K562 (cell line): Measurements from ENCODE around the gene PRR36. TPM values are rescaled to one million over a fixed set of nuclear protein-coding genes. Genes with fewer than 3 reads are reported as not detected.

Experiments
- GABPA ChIP-seq: fragments of 200-800 bp; sonication (Bioruptor generic); conservative IDR thresholded peaks from 2 replicates; pipeline ENCODE4 v1.6.1; 2016; ENCODE audit warnings: low read depth, missing genetic modification characterization, missing compliant biosample characterization
- MYC ChIP-seq, 2 experiments: fragments of 250-450 bp in 1 of 2; sonication (Bioruptor Pico) in 1 of 2; IDR thresholded peaks; 2 replicates each; pipeline versions ENCODE4 v1.5.1 to v1.6.1; 2012 to 2021; ENCODE audit warnings: low read depth in 2 of 2, borderline replicate concordance in 1 of 2, improper control_type of control experiment in 1 of 2, low read length in 1 of 2, mild to moderate bottlenecking in 1 of 2, moderate library complexity in 1 of 2
- NFE2 ChIP-seq: IDR thresholded peaks from 2 replicates; pipeline ENCODE4 v1.6.1; 2014; ENCODE audit warnings: antibody characterized with exemption, low read depth
- POLR2AphosphoS2 ChIP-seq: IDR thresholded peaks from 2 replicates; pipeline ENCODE4 v1.6.1; 2012; ENCODE audit warnings: low read length, improper control_type of control experiment
- RAD51 ChIP-seq: fragments of 450-650 bp; IDR thresholded peaks from 2 replicates; pipeline ENCODE4 v1.7.1; 2016; ENCODE audit warnings: low read depth, mild to moderate bottlenecking, borderline replicate concordance
- SMARCE1 ChIP-seq: fragments of 450-650 bp; IDR thresholded peaks from 2 replicates; pipeline ENCODE4 v1.7.1; 2016; ENCODE audit warnings: mild to moderate bottlenecking
- SP1 ChIP-seq: sonication (generic); formaldehyde crosslinking; IDR thresholded peaks from 2 replicates; pipeline ENCODE4 v1.8.1; 2022; ENCODE audit warnings: mild to moderate bottlenecking, missing genetic modification reagents
- SRSF9 ChIP-seq: fragments of 200-400 bp; formaldehyde crosslinking; IDR thresholded peaks from 2 replicates; pipeline ENCODE4 v1.6.1; 2017; ENCODE audit warnings: low read depth, low read length, borderline replicate concordance
- ZBTB40 ChIP-seq, 2 experiments: fragments of 450-650 bp in 1 of 2; sonication (generic) in 1 of 2; formaldehyde crosslinking in 1 of 2; IDR thresholded peaks; 2 replicates each; pipeline versions ENCODE4 v1.7.1 to v1.9.0; 2016 to 2022; ENCODE audit warnings: inconsistent platforms in 1 of 2, mild to moderate bottlenecking in 1 of 2, missing genetic modification reagents in 1 of 2
- ZKSCAN1 ChIP-seq: fragments of 150-350 bp; IDR thresholded peaks from 2 replicates; pipeline ENCODE4 v1.6.1; 2016; ENCODE audit warnings: low read depth, low read length
- polyA plus RNA-seq, 8 experiments: library from polyadenylated mRNA; depleted of rRNA in 4 of 8; stranded (reverse) in 5 of 8; unstranded in 3 of 8; fragments of >200 nt; fragmentation: Nextera tagmentation in 2 of 8; fragmentation: Illumina TruSeq in 1 of 8; extraction: Ambion mirVana in 2 of 8; extraction: Trizol in 1 of 8; gene quantifications; 2 replicates each; pipeline versions ENCODE4 v1.2.1 to v1.2.3, GENCODE V29; 2011 to 2014; ENCODE audit warnings: inconsistent platforms in 1 of 8, missing spikeins in 1 of 8
- total RNA-seq, 7 experiments: library from RNA; depleted of rRNA in 6 of 7; stranded (reverse); fragments of >200 nt in 6 of 7; fragmentation: Illumina TruSeq in 2 of 7; extraction: Trizol in 2 of 7; gene quantifications; 2 replicates each; pipeline versions ENCODE4 v1.2.1 to v1.2.3, GENCODE V29; 2011 to 2021; ENCODE audit warnings: low replicate concordance in 1 of 7
- TF ChIP-seq, protein P1 (sequence below): fragments of 250-450 bp; sonication (Bioruptor Pico); IDR thresholded peaks from 2 replicates; pipeline ENCODE4 v1.5.0; 2020; ENCODE audit warnings: mild to moderate bottlenecking
- TF ChIP-seq, protein P2 (sequence below), 2 experiments: fragments of 450-650 bp; conservative IDR thresholded peaks; 2 replicates each; pipeline ENCODE4 v1.6.1; 2017; ENCODE audit warnings: mild to moderate bottlenecking in 2 of 2, moderate library complexity in 2 of 2

PRR36 gene
- total and polyA plus RNA-seq, 9 of the 15 experiments (the other 6 are each of a cell fraction or from before 2014, with no cell fraction given) = 0.05 to 0.42 (median 0.06) TPM; not detected in 6

GRCh38 chr19:7868671-7869452, 5.3 kb downstream of the PRR36 start (continued):
- TF ChIP-seq ZBTB40 (IDR thresholded peaks at IDR 0.05) (no peak), ZBTB40 (CRISPR knock-in tag; IDR thresholded peaks at IDR 0.05) (no peak), SMARCE1 (no peak), NFE2 (0 out of 2 replicates have a peak, but pooled peaks have one; percentile 24), SRSF9 (no peak), ZKSCAN1 (no peak), MYC (IDR thresholded peaks at IDR 0.05; ENCODE audit: low read depth, low read length) (0 out of 2 replicates have a peak, but pooled peaks have one; percentile 60), MYC (CRISPR knock-in tag; IDR thresholded peaks at IDR 0.05; ENCODE audit: borderline replicate concordance, low read depth) (no peak), SP1 (CRISPR knock-in tag) (peak; percentile 84), POLR2AphosphoS2 (no peak), RAD51 (no peak), GABPA (tag) (no peak)
- TF ChIP-seq, protein P1, sequence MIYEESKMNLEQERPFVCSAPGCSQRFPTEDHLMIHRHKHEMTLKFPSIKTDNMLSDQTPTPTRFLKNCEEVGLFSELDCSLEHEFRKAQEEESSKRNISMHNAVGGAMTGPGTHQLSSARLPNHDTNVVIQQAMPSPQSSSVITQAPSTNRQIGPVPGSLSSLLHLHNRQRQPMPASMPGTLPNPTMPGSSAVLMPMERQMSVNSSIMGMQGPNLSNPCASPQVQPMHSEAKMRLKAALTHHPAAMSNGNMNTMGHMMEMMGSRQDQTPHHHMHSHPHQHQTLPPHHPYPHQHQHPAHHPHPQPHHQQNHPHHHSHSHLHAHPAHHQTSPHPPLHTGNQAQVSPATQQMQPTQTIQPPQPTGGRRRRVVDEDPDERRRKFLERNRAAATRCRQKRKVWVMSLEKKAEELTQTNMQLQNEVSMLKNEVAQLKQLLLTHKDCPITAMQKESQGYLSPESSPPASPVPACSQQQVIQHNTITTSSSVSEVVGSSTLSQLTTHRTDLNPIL (CRISPR knock-in tag) = no peak
- TF ChIP-seq, protein P2, sequence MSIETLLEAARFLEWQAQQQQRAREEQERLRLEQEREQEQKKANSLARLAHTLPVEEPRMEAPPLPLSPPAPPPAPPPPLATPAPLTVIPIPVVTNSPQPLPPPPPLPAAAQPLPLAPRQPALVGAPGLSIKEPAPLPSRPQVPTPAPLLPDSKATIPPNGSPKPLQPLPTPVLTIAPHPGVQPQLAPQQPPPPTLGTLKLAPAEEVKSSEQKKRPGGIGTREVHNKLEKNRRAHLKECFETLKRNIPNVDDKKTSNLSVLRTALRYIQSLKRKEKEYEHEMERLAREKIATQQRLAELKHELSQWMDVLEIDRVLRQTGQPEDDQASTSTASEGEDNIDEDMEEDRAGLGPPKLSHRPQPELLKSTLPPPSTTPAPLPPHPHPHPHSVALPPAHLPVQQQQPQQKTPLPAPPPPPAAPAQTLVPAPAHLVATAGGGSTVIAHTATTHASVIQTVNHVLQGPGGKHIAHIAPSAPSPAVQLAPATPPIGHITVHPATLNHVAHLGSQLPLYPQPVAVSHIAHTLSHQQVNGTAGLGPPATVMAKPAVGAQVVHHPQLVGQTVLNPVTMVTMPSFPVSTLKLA (conservative IDR thresholded peaks at IDR 0.05) = peak in 1 of 2 experiments; percentile 1; a peak in 2 of 4 replicates
